ENCODE data around the gene YBEY.

GRCh38 chr21:46346296-46347202 is 60.4 kb downstream of the YBEY start:
- TF ChIP-seq CTCF (IDR thresholded peaks at IDR 0.05), result no peak
- no peak for TF ChIP-seq POLR2A (IDR thresholded peaks at IDR 0.05)

Data from thyroid gland (tissue), 4 donors.